Activated T-cell treated with anti-CD3 and anti-CD28 coated beads, Interleukin-2, amount 50 U/mL, for 24 hours (primary cell): ENCODE data around the gene TNRC6C.

Experiments used
- DNase-seq: peaks from one replicate; pipeline ENCODE4 v3.0.0-alpha.2; 2020
- H3K27ac Mint-ChIP-seq: 2 replicates; pipeline ENCODE4 v1.8.0; 2020; ENCODE audit warnings: mild to moderate bottlenecking, mixed read lengths
- H3K27me3 Mint-ChIP-seq: 2 replicates; pipeline ENCODE4 v1.8.0; 2020; ENCODE audit warnings: mixed read lengths
- H3K36me3 Mint-ChIP-seq: 2 replicates; pipeline ENCODE4 v1.8.0; 2020; ENCODE audit warnings: low read depth, mixed read lengths
- H3K4me1 Mint-ChIP-seq: 2 replicates; pipeline ENCODE4 v1.8.0; 2020; ENCODE audit warnings: low read depth, mixed read lengths
- H3K4me3 Mint-ChIP-seq: 2 replicates; pipeline ENCODE4 v1.8.0; 2020; ENCODE audit warnings: mild to moderate bottlenecking, moderate library complexity, mixed read lengths
- H3K9me3 Mint-ChIP-seq: 2 replicates; pipeline ENCODE4 v1.8.0; 2020; ENCODE audit warnings: mixed read lengths

The TNRC6C gene

DNA sequence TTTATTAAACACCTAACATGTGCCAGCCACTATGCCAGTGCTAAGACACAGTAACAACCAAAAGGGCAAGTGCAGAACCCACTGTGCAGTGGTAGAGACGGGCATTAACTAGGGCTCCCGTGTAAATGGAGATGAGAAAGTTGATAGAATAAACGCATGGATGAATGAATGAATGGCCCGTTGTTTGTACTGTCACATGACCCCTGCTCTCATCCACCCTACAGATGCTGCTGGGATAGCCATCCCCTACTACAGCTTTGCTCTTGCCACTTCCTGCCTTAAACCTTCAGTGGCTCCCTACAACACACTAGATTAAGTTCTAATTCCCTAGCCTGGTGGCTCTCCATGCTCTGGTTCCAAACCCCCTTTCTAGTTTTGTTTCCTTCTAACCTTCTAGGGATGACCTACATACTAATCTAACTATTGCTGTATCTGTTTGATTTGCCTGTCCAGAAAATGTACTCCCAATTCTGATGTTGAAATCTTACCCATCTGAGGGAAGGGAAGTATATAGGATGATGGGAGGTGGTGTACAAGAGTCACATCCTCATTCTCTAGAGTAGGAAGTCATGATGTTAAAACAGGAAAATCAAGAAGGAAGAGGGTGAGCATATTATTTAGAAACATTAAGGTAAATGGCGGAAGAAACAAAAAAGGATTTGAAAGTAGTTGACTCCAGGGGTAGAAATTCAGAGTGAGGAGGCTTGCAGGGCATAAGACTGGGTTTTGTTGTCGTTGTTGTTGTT is 11.4 kb upstream of the TNRC6C start:
- DNase-seq, result no peak
- Mint-ChIP-seq H3K27me3 (no peaks in the 10 kb centered on the region), H3K36me3 (no peaks in the 10 kb centered on the region), H3K27ac (no peak overlapping the region), H3K4me3 (no peak overlapping the region), H3K9me3 (no peaks in the 10 kb centered on the region), H3K4me1 (no peaks in the 10 kb centered on the region)

DNA sequence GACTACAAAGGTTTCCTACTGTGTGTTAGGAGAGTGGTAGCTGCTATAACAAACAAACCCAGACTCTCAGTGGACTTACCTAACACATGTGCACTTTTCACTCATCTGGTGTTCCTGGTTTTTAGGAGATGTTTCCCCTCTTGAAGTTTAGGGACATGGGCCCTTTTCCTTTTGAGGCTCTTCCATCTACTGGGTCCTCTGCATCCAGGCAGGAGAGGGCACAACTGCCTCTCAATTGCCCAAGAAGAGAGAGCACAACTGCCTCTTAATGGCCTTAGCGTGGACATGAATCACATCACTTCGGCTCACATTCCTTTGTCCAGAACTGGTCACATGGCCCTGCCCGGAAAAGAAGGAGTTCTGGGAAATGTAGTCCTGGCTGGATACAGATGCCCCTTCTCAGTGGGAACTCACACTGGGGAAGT is 9.8 kb upstream of the TNRC6C start:
- Mint-ChIP-seq H3K27me3 (no peaks in the 10 kb centered on the region), H3K36me3 (no peaks in the 10 kb centered on the region), H3K9me3 (no peaks in the 10 kb centered on the region), H3K27ac (no peak overlapping the region), H3K4me1 (peaks cover 2% of the 10 kb centered on the region), H3K4me3 (no peak overlapping the region)
- DNase-seq, result no peak

DNA sequence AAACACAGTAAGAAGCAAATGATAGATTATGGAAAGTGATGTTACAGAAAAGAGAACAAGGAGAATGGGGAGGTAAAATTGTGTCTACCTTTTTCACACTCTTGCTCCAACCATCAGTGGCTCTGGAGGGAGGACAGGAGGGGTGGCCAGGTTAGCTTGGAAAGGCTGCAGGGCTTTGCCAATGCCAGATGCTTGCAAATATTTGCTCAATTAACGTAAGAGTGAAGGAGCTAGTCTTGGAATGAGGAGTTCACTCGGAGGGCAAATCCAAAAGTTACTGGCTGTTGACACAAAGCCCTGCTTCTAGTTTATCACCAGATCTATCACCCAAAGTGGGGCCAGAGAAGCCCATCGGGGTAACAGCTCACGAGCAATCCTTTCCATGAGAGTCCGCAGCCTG is 7.4 kb upstream of the TNRC6C start:
- H3K27me3 Mint-ChIP-seq, result no peaks in the 10 kb centered on the region
- H3K27ac Mint-ChIP-seq, result no peak overlapping the region
- peaks cover 2% of the 10 kb centered on the region for H3K4me1 Mint-ChIP-seq
- H3K9me3 Mint-ChIP-seq, result no peaks in the 10 kb centered on the region
- H3K4me3 Mint-ChIP-seq, result no peak overlapping the region
- no peaks in the 10 kb centered on the region for H3K36me3 Mint-ChIP-seq
- no peak for DNase-seq

DNA sequence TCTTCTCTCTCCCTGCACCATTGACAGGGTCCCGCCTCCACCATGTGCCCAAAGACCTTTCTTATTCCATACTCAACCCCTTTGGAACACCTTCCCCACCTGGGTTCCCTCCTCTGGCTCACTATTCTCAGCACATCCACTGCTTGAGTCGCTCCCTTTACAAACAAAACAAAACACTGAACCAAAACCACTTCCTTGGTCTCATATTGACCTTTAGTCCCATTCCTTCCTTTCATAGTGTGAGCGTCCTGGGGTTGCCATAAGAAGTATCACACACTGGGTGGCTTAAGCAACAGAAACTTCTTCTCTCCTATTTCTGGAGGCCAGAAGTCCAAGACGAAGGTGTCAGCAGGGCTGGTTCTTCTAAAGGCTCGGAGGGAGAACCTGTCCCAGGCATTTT is 6.1 kb upstream of the TNRC6C start:
- no peaks in the 10 kb centered on the region for H3K36me3 Mint-ChIP-seq
- H3K4me1 Mint-ChIP-seq, result peaks cover 10% of the 10 kb centered on the region
- no peaks in the 10 kb centered on the region for H3K9me3 Mint-ChIP-seq
- no peak overlapping the region for H3K4me3 Mint-ChIP-seq
- no peak overlapping the region for H3K27ac Mint-ChIP-seq
- H3K27me3 Mint-ChIP-seq, result peaks cover 5% of the 10 kb centered on the region
- no peak for DNase-seq

DNA sequence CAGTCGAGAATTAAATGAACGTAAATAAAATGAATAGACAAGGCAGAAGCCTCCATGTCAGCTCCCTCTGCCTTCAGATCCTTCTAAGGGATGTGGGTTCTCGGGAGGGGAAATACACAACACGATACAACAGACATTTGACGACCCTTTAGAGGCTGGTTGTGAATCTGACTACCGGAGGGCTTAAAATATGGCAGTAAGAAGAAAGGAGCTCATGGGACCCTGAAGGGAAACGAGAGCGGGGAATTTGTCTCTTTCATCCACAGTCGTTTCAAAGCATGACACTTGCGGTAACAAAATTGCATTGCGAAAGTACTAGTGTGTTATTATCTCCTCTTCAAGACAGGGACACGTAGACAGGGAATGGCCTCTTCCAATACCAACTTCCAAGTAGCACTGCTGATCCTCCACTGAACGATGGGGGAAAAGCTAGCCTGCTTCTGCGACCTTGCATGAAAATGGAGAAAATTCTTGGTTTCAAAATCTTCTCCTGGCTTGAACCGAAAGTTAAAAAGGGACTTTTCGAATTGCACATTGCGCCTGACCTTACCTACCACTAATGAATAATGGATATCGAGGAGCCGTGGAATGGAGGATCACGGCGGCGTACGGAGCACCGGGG is 1.2 kb upstream of the TNRC6C start:
- Mint-ChIP-seq H3K36me3 (peaks cover 15% of the 10 kb centered on the region), H3K27me3 (peaks cover 5% of the 10 kb centered on the region), H3K27ac (peak overlapping the region; percentile 90), H3K4me3 (peak overlapping the region; percentile 86), H3K9me3 (no peaks in the 10 kb centered on the region), H3K4me1 (peaks cover 41% of the 10 kb centered on the region)
- no peak for DNase-seq

DNA sequence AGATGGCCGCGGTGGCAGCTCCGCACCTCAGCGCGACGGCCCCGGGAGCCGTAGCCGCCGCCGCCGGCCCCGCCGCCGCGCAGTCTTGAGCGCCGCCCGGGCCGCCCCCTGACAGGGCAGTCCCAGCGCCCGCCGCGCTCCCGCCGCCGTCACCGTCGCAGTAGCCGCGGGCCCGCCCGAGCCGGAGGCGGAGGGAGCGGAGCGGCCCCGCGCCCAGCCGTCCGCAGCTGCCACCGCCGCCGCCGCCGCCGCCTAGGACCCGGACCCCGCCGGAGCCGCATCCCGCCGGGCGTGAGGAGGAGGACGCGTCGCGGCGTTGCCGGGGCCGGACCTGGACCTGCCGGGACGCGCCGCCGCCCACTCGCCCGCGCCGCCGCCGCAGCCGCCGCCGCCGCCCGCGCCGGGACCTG is 218 bp downstream of the TNRC6C start:
- no peak overlapping the region for H3K27ac Mint-ChIP-seq
- no peak overlapping the region for H3K4me3 Mint-ChIP-seq
- H3K36me3 Mint-ChIP-seq, result peaks cover 15% of the 10 kb centered on the region
- peaks cover 5% of the 10 kb centered on the region for H3K27me3 Mint-ChIP-seq
- no peaks in the 10 kb centered on the region for H3K9me3 Mint-ChIP-seq
- H3K4me1 Mint-ChIP-seq, result peaks cover 51% of the 10 kb centered on the region
- DNase-seq, result no peak

DNA sequence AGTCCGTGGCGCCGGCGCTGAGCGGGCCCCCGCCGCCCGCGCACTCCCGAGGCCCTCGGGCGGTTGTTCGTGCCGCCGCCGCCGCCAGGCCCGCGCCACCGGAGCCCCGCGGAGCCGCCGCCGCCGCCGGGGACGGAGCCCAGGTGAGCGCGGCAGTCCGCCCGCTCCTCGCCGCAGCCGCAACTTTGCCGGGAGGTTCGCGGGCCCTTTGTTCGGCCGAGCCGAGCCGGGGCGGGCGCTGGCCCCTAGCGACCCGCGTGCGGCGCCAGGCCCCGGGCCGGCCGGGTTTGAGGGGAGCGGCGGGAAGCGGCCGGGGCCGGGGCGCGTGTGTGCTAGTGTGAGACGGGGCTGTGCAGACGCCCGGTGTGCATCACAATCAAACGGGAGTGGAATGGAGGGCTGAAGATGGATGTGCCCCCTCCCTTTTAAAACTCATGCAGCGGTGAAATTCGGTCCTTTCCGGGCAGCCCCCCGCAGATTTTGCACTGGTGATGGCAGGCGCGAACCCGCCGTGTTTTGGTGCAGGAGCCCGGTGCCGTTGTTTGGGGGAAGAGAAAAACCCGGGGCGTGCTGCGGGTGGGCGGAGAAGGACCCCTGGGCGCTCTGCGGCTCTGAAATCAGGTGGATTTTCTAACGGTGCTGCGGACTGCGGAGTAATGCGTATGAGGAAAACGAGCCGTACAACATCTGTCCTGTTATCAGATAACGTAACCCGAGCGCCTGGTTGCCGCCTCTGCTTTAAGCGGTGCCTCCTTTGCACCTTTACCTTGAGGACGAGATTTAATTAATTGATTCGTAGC is 823 bp downstream of the TNRC6C start:
- peak; percentile 67 for DNase-seq
- Mint-ChIP-seq H3K27ac (peak overlapping the region; percentile 87), H3K27me3 (peaks cover 5% of the 10 kb centered on the region), H3K4me3 (peak overlapping the region; percentile 92), H3K36me3 (peaks cover 15% of the 10 kb centered on the region), H3K4me1 (peaks cover 57% of the 10 kb centered on the region), H3K9me3 (no peaks in the 10 kb centered on the region)

DNA sequence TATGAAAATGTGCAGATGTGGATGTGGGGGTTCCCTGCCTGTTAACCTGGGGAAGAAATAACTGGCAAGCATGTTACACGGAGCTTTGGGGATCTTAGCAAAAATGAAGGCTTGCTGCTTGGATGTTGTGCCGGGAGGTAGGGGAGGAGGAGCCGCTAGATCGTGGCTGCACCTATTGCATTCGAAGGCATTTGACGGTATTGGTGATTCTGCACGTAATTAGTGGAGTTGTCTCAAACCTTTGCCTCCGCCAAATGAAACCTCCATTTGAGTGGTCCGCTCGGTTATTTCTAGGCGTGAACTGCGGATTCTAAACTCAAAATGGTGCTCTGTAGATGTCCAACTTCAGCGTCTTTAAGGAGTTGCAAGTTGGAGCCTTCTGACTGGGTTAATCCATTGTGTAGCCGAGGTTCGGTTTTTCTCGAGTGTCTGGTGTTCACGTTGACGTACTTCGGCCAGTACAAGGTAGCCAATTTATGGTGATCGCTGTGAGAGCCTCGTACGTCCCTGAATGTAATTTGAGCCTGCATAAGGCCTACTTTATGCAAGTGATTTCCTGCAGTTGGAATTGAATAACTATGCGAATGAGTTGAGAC is 1.5 kb downstream of the TNRC6C start:
- peaks cover 64% of the 10 kb centered on the region for H3K4me1 Mint-ChIP-seq
- no peak for DNase-seq
- H3K9me3 Mint-ChIP-seq, result no peaks in the 10 kb centered on the region
- peaks cover 15% of the 10 kb centered on the region for H3K36me3 Mint-ChIP-seq
- H3K27me3 Mint-ChIP-seq, result peaks cover 5% of the 10 kb centered on the region
- peak overlapping the region; percentile 87 for H3K27ac Mint-ChIP-seq
- peak overlapping the region; percentile 92 for H3K4me3 Mint-ChIP-seq

DNA sequence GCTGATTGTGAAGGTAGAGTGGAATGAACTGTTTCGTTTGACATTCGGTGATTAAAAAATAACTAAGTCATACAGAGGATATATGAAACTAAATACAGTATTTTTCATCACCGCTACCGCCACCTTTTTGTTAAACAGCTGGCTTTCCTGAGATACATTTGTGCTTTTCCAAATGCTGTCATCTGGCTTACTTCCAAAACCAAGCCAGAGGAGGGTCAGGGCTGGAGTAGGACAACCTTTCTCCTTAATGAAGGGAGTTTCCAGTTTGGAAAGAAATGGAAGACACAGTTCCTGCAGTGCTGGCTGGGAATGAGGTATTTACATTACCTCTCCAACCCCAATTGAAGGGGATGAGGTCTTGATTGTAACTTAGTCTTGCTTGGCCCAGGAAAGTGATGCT is 3.2 kb downstream of the TNRC6C start:
- H3K27me3 Mint-ChIP-seq, result peaks cover under 1% of the 10 kb centered on the region
- peaks cover 15% of the 10 kb centered on the region for H3K36me3 Mint-ChIP-seq
- no peak for DNase-seq
- peaks cover 80% of the 10 kb centered on the region for H3K4me1 Mint-ChIP-seq
- no peaks in the 10 kb centered on the region for H3K9me3 Mint-ChIP-seq
- peak overlapping the region; percentile 21 for H3K4me3 Mint-ChIP-seq
- H3K27ac Mint-ChIP-seq, result no peak overlapping the region

DNA sequence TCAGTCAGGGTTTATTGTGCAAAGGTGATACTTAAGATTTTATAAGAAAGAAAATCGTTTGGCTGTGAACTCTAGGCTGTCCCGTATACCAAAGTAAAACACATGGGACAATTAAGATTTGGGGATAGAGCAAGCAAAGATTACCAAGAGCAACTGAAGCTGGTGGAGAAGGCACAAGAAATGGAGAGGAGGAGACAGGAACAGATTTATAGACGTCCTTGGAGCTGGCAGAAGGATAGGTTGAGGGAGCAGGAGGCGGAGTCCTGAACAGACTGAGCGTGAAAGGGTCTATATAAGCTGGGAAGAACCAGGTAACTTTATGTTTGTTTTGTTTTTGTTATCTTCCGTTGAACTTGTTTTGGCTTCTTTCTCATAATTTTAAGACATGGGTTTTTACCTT is 3.8 kb downstream of the TNRC6C start:
- Mint-ChIP-seq H3K9me3 (no peaks in the 10 kb centered on the region), H3K27me3 (no peaks in the 10 kb centered on the region), H3K27ac (peak overlapping the region; percentile 3), H3K36me3 (peaks cover 15% of the 10 kb centered on the region), H3K4me1 (peaks cover 78% of the 10 kb centered on the region), H3K4me3 (no peak overlapping the region)
- no peak for DNase-seq

DNA sequence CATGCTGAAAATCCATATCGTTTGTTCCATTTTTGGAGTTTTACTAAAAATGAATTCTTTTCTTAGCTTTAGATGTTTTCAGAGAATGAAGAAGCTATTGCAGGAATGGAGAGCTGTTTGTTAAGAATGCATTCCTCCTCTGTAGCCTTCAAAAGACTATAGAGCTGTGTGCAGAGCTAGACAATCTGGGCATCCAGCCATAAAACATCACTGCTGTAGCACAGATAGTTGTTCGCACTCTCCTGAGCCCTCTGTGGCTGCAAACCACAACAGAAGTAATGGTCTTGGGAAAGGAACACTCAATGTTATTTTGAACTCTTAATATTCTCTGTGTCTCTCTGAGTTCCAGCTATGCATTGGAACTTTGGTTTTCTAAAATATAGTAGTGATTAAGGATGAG is 4.9 kb downstream of the TNRC6C start:
- Mint-ChIP-seq H3K4me3 (peak overlapping the region; percentile 18), H3K4me1 (peaks cover 78% of the 10 kb centered on the region), H3K9me3 (no peaks in the 10 kb centered on the region), H3K27me3 (no peaks in the 10 kb centered on the region), H3K36me3 (peaks cover 12% of the 10 kb centered on the region), H3K27ac (peak overlapping the region; percentile 20)
- DNase-seq, result no peak

DNA sequence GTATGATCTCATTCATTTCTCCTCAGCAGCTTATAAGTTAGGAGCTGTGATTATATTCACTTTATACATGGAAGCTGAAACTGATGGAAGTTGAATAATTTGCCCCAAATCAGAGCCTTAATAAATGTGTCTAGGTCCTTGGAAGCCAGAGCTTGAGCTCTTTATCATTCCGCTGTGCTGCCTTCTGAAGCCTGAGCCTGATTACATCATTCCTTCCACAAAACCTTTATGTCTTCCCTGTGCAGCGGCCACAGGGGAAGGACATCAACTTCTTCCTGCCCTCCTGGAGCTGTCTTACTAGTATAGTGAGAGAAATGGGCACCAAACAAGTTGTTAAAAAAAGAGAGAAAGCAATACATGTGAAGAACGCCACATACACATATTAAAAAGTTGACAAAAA is 6.8 kb downstream of the TNRC6C start:
- no peak for DNase-seq
- H3K4me1 Mint-ChIP-seq, result peaks cover 84% of the 10 kb centered on the region
- H3K9me3 Mint-ChIP-seq, result no peaks in the 10 kb centered on the region
- no peaks in the 10 kb centered on the region for H3K27me3 Mint-ChIP-seq
- H3K4me3 Mint-ChIP-seq, result no peak overlapping the region
- H3K36me3 Mint-ChIP-seq, result peaks cover 3% of the 10 kb centered on the region
- H3K27ac Mint-ChIP-seq, result no peak overlapping the region

DNA sequence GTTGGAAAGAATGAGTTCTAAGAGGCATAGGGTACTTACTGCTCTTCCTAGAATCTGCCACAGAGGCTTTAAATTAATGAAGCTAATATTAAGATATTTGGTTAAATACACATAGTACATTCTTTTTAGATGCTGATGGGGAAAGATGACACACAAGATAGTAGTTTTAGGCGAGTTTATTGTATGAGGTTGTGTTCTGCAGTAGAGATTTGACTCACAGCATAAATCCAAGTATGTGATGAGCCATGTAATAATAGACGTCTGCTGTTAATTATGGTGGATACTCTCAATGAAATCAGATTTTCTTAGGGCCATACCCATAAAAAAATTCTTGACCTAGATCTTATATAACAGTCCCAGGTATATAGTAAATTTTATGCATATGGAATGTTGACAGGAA is 8.0 kb downstream of the TNRC6C start:
- H3K27me3 Mint-ChIP-seq, result no peaks in the 10 kb centered on the region
- peaks cover 84% of the 10 kb centered on the region for H3K4me1 Mint-ChIP-seq
- H3K4me3 Mint-ChIP-seq, result no peak overlapping the region
- peaks cover 2% of the 10 kb centered on the region for H3K36me3 Mint-ChIP-seq
- no peak overlapping the region for H3K27ac Mint-ChIP-seq
- H3K9me3 Mint-ChIP-seq, result no peaks in the 10 kb centered on the region
- DNase-seq, result no peak

DNA sequence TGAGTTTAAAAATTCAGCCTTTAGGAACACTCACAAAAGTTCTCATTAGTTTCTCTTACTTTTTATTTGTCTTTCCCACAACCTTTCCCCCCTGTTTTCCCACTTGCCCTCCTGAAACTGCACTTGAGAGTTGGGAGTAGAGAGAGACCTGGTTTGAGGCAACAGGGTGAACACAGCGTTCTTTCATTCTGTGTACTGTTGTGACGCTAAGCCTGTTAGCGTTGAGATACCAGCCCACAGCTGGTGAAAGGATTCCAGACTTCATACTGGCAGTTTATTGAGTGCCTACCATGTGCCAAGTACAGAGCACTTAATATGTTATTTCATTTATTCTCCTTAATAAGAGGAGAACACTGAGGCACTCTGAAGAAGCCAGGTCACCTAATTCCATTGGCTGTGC is 10.3 kb downstream of the TNRC6C start:
- no peaks in the 10 kb centered on the region for H3K27me3 Mint-ChIP-seq
- H3K27ac Mint-ChIP-seq, result peak overlapping the region; percentile 26
- peaks cover 83% of the 10 kb centered on the region for H3K4me1 Mint-ChIP-seq
- H3K9me3 Mint-ChIP-seq, result no peaks in the 10 kb centered on the region
- no peak overlapping the region for H3K4me3 Mint-ChIP-seq
- H3K36me3 Mint-ChIP-seq, result peaks cover 5% of the 10 kb centered on the region
- no peak for DNase-seq
